ENCODE data around the gene SMIM45.

The SMIM45 gene

DNA sequence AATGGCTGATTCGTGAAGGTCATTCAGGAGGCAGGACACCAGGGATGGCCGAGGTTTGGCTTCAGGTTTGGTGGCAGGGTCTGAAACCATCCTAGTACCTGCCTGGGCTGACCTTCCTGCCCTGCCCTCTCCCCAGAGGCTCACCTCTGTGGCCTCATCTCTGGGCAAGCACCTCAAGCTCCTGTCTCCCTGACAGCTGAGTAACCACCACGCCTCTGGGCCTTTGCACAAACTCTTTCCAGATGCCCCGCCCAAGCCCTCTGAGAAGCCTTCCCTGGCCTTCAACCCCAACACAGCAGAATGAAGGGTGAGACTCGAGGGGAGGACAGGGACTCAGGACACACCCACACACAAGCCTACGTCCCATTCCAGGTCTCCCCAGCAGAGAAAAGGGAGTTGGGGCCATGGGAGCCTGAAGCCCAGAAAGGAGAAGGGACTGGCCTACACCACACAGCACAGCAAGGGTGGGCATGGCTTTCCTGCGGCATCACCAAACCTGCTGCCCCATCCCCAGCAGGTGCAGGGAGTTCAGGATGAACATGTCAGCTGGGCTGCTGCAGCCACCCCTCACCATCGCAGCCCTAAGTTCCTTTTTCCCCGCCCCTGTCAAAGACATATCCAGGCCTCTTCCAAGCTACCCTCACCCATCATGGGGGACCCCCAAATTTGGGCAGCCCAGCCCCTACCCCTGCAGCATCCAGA lies 39.5 kb upstream of the SMIM45 start:
- no peak for ATAC-seq
- Mint-ChIP-seq H3K9me3 (no peaks in the 10 kb centered on the region), H3K4me1 (ENCODE audit: low read depth) (peaks cover 38% of the 10 kb centered on the region), H3K4me3 (peak overlapping the region; percentile 65), H3K36me3 (ENCODE audit: insufficient read depth) (peaks cover under 1% of the 10 kb centered on the region), H3K27me3 (ENCODE audit: low read depth) (peaks cover 45% of the 10 kb centered on the region)
- no peak for DNase-seq

DNA sequence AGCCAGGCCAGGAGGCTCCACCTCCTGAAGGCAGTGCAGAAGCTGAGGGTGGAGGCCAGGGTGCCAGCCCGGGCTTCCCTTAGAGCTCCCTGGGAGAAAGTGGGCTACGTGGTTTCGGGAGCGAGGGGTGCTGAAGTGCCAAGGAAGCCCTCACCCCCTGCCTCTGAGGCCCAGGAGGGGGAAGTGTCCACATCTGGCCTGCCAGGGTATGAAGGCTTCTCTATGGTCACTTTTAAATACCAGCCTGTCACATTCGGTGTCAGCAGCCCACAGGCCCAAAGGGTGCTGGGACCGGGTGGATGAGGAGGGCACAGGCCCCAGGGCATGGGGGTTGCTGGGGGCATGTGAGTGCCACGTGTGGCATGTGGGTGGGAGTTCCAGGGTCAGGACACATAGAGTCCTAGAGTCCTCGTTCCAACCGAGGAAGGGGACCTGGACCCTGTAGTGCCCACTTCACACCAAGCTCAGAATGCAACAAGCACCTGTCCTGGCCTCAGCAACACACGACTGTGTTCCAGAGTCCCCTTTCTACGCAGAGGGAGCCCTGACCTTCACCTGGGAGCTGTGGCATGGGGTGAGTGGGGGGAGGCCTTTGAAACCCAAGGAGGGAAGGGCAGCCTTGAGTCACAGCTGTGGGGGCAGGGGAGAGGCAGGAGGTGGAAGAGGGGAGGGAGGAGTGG lies 38.8 kb upstream of the SMIM45 start:
- Mint-ChIP-seq H3K27me3 (ENCODE audit: low read depth) (peaks cover 45% of the 10 kb centered on the region), H3K4me3 (peak overlapping the region; percentile 65), H3K9me3 (no peaks in the 10 kb centered on the region), H3K4me1 (ENCODE audit: low read depth) (peaks cover 36% of the 10 kb centered on the region), H3K36me3 (ENCODE audit: insufficient read depth) (no peaks in the 10 kb centered on the region)
- ATAC-seq, result no peak
- DNase-seq, result no peak

DNA sequence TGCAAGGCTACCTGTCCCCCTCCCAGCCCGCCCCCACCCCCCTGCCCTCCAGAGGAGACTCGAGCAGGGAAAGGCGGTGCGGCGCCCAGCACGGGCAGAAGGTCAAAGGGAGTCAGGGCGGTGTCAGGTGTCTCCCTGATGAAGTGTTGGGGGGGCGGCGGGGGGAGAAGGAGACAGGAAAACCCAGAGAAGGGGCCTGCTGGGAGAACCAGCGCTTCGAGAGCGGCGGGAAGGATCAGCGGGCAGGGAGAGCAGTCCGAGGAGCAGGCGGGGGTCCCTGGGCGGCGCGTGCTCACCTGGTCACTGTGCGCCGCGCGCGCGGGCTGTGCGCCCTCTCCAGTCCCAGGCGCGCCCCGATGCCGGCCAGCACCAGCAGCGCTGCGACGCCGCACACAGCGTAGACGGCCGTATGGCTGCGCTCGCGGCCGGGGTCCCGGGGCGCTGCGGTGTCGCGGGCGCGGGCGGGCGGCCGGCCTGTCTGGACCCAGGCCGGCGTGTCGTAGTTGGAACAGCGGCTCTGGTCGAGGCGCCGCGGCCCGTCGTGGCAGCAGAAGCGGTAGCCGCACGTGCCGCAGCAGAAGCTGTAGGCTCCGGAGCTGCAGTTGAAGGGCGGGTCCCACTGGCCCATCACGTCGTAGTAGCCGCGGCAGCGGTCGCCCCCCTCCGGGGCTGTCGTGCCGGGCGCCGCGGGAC lies 38.0 kb upstream of the SMIM45 start:
- Mint-ChIP-seq H3K27me3 (ENCODE audit: low read depth) (peaks cover 43% of the 10 kb centered on the region), H3K4me1 (ENCODE audit: low read depth) (peaks cover 32% of the 10 kb centered on the region), H3K36me3 (ENCODE audit: insufficient read depth) (no peaks in the 10 kb centered on the region), H3K9me3 (no peaks in the 10 kb centered on the region), H3K4me3 (no peak overlapping the region)
- no peak for DNase-seq
- ATAC-seq, result peak in 1 of 2 donors; percentile 8

DNA sequence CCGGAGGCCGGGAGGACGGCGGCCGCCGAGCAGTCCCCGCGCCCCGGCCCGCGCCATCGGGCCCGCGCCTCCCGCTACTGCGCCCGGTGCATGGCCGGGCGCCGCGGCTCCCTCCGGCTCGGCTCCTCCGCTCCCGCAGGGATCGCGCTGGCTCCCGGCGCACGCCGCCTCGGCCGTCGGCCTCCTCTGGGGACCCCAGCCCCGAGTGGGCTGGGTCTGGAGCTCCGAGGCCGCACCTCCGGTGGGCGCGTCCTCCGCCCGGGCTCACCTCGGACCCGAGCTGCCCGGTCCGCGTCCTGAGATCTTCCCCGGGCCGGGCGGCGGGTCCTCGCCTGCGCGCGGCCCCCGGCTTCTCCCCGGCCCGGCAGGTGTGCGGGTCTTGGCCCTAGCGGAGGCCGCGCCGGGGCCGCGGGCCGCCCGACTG lies 37.3 kb upstream of the SMIM45 start:
- H3K4me1 Mint-ChIP-seq (ENCODE audit: low read depth), result peaks cover 29% of the 10 kb centered on the region
- no peak for DNase-seq
- no peaks in the 10 kb centered on the region for H3K9me3 Mint-ChIP-seq
- ATAC-seq, result peak; percentile 13 to 18
- H3K27me3 Mint-ChIP-seq (ENCODE audit: low read depth), result peaks cover 40% of the 10 kb centered on the region
- no peak overlapping the region for H3K4me3 Mint-ChIP-seq
- H3K36me3 Mint-ChIP-seq (ENCODE audit: insufficient read depth), result no peaks in the 10 kb centered on the region

DNA sequence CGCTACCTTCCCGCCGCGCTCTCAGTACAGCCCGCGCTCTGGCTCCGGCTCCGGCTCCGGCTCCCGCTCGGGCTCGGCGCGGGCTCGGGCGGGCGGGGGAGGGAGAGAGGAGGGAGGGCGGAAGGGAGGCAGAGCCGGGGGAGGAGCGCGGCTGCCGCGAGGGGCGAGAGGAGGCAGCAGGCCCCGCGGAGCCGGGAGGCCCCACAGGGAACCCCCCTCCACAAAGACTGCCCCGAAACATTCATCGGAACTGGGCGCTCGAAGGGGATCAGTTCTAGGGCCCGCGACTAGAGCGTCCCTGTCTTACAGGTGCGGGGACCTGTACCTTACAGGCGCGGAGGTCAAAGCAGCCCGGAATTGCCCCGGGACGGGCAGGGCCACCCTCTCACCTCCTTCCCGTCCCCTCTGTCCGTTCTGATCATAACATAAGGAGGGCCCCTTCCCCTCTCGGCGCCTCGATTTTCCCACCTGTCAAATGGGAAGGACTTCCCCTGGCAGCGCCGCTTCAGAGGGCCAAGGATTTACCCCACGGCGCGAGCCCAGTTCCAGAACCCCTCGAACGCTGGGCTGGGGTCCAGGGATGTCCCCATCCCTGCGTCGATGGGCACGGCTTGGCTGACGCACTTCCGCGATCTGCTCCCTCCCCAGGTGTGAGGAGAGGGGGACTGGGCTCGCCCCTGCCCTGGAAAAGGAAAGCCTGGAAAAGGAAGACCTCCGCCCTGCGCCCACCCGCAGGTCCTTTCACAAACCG lies 36.7 kb upstream of the SMIM45 start, which contains the start of gene SHISA8:
Gene SHISA8, minus strand, starts transcription at position 40 of the 751 bp plus-strand sequence. CDS start 407 bp downstream, outside the sequence.
- peaks cover 40% of the 10 kb centered on the region for H3K27me3 Mint-ChIP-seq (ENCODE audit: low read depth)
- peak; percentile 53 to 60 for ATAC-seq
- H3K36me3 Mint-ChIP-seq (ENCODE audit: insufficient read depth), result no peaks in the 10 kb centered on the region
- DNase-seq, result peak; percentile 61
- H3K4me1 Mint-ChIP-seq (ENCODE audit: low read depth), result peaks cover 30% of the 10 kb centered on the region
- H3K4me3 Mint-ChIP-seq, result peak within 1 kb of the TSS; percentile 61
- H3K9me3 Mint-ChIP-seq, result no peaks in the 10 kb centered on the region

DNA sequence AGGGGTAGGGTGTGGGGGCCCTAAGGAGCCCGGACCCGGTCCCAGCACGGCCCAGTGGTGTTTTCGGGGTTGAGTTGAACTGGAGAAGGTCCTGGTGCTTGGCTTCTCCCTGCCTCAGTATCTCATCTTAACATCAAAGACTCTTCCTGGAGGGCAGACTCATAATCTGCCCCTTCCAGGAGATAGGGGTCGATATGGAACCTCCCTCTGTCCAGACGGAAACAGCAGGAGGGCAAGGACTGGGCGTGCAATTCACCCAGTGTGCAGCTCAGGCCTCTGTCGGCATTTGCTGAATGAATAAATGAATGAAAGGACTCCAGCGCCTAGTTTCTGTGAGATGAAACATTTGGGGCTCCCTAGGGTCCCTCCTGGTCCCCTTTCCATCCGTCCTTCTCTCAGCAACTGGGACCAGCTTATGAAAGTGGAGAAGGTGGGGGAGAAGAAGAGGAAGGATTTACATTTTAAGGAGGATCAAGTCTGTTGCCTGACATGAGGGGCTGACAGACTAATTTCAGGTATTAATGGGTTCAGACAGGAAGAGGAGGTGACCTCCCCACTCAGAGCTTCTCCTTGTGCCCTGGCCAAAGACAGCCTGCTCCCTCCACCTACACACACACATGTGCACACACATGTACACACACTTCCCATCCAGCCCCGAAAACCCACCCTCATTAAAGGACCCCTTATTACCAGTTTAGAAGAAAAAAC lies 36.0 kb upstream of the SMIM45 start:
- Mint-ChIP-seq H3K4me3 (peak overlapping the region; percentile 26), H3K27me3 (ENCODE audit: low read depth) (peaks cover 40% of the 10 kb centered on the region)
- DNase-seq, result no peak

DNA sequence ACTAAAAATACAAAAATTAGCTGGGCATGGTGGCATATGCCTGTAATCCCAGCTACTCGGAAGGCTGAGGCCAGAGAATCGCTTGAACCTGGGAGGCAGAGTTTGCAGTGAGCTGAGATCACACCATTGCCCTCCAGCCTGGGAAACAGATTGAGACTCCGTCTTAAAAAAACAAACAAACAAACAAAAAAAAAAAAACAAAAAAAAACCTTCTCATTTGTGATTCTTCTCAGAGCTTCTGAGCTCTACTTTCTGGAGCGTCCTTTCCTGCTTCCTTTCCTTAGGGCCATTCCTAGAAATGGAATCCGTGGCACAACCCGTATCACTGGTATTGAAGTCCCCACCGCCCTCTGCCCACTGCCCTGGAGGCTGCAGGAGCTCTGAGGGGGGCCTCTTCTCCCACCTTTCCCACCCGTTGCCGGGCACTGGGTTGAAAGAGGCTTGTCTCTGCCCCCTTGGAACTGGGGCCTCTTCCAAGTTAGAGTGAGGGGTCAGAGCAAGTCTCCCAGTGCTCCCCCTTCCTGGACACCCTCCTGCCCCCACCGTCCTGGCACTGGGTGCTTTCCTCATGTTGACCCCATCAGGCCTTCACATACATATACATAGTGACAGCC lies 35.1 kb upstream of the SMIM45 start:
- no peak for ATAC-seq
- no peaks in the 10 kb centered on the region for H3K9me3 Mint-ChIP-seq
- DNase-seq, result no peak
- H3K4me3 Mint-ChIP-seq, result no peak overlapping the region
- no peaks in the 10 kb centered on the region for H3K36me3 Mint-ChIP-seq (ENCODE audit: insufficient read depth)
- H3K27me3 Mint-ChIP-seq (ENCODE audit: low read depth), result peaks cover 32% of the 10 kb centered on the region
- peaks cover 28% of the 10 kb centered on the region for H3K4me1 Mint-ChIP-seq (ENCODE audit: low read depth)

More for the DNA sequence above, 36.0 kb upstream of the SMIM45 start:
- no peaks in the 10 kb centered on the region for H3K36me3 Mint-ChIP-seq (ENCODE audit: insufficient read depth)
- H3K4me1 Mint-ChIP-seq (ENCODE audit: low read depth), result peaks cover 33% of the 10 kb centered on the region
- ATAC-seq, result no peak
- no peaks in the 10 kb centered on the region for H3K9me3 Mint-ChIP-seq

DNA sequence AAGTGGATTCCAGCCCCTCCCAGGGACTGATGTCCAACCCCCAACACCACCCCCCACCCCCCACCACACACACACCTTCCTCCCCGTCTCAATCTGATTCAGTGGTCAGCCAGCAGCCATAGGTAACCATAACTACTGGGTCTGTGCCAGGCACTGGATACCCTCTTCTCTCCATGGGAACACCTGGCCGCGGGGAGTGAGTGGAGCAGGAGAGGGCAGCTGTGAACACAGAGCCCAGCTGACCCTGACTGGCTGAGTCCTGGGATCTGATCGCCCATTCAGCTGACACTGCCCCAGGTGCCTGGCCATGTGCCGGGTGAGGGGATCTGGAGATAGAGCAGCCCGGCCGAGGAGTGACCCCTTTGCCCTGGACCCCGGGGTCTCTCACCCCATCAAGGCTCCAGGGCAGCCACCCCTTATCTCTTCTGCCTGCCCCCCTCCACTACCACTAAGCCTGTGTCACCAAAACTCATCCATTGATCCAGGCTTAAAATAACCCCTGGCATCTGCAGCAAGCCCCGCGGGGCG lies 34.5 kb upstream of the SMIM45 start:
- H3K9me3 Mint-ChIP-seq, result no peaks in the 10 kb centered on the region
- peaks cover 26% of the 10 kb centered on the region for H3K4me1 Mint-ChIP-seq (ENCODE audit: low read depth)
- peaks cover 27% of the 10 kb centered on the region for H3K27me3 Mint-ChIP-seq (ENCODE audit: low read depth)
- DNase-seq (no peak), ATAC-seq (no peak)
- H3K36me3 Mint-ChIP-seq (ENCODE audit: insufficient read depth), result no peaks in the 10 kb centered on the region
- H3K4me3 Mint-ChIP-seq, result no peak overlapping the region

DNA sequence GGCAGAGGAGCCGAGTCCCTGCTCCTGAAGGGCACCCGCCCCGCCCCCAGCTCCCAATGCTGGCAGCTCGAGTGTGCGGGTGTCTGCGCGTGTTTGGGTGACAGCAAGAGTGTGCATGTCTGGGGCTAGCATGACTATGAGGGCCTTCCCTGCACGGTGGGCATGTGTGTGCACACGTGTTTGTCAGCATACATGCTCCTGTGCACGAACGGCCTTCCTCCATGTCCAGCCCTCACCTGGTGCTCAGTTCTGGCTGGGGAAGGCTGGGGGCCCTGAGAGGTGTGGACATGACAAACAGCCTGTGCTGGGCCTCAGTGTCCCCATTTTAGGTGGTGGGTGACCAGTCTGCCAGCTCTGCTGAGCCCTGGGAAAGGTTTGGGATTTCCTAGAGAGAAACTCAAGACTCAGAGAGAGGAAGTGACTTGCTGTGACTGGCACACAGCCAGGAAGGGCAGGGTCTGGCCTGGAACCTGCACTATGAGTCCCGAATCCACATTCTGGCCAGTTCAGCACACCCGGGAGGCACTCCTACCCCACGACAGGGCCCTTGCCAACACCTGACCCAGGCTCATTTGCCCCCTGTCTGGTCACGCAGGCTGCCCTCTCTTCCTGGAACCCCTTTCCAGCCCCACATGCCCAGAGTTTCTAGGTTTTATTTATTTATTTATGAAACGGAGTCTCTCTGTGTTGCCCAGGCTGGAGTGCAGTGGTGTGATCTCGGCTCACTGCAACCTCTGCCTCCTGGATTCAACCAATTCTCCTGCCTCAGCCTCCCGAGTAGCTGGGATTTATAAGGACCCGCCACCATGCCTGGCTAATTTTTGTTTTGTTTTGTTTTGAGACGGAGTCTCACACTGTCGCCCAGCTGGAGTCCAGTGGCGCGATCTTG lies 33.8 kb upstream of the SMIM45 start:
- H3K9me3 Mint-ChIP-seq, result no peaks in the 10 kb centered on the region
- ATAC-seq, result no peak
- H3K27me3 Mint-ChIP-seq (ENCODE audit: low read depth), result peaks cover 20% of the 10 kb centered on the region
- peaks cover 24% of the 10 kb centered on the region for H3K4me1 Mint-ChIP-seq (ENCODE audit: low read depth)
- DNase-seq, result no peak
- H3K36me3 Mint-ChIP-seq (ENCODE audit: insufficient read depth), result no peaks in the 10 kb centered on the region
- H3K4me3 Mint-ChIP-seq, result peak overlapping the region; percentile 56

DNA sequence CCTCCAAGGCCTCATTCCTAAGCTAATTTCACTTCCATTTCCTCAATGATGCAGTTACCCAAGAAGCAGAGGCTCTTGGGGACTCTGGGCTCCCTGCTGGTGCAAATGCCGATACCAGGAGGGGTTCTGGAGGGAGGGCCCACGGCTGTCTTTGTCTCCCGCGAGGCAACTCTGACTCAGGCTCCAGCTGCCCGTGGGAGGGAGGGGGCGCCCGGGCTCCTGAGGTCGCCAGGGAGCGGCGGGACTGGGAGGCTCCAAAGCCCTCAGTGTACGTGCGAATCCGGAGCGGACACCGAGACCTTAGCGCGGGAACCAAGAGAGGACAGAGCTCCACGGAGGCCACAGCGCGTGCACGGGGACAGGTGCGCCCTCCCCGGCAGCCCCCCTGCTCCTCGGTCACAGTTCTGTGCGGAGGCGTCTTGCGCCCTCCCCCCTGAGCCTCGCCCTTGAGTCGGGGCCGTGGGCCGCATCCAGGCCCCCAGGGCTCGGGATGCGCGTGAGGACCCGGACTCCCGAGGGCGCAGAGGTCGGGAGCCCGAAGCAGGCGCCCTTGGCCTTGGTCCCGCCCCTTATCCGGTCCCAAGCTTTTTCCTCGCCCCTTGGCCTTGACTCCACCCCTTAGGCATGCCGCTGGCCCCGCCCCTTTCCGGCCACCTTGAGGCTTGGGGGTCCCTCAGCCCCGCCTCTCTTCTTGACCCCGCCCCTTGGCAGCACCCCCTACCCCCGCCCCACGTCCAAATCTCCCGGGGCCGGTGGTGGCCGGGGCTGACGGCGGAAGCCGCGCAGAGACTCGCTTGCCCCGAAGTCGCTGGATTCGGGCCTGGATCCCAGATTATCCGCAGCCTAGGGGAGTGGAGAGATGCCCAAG lies 32.4 kb upstream of the SMIM45 start:
- Mint-ChIP-seq H3K9me3 (no peaks in the 10 kb centered on the region), H3K4me1 (ENCODE audit: low read depth) (peaks cover 24% of the 10 kb centered on the region), H3K36me3 (ENCODE audit: insufficient read depth) (no peaks in the 10 kb centered on the region), H3K4me3 (peak overlapping the region; percentile 65), H3K27me3 (ENCODE audit: low read depth) (peaks cover 16% of the 10 kb centered on the region)
- ATAC-seq (peak; percentile 31 to 37), DNase-seq (peak; percentile 59)

DNA sequence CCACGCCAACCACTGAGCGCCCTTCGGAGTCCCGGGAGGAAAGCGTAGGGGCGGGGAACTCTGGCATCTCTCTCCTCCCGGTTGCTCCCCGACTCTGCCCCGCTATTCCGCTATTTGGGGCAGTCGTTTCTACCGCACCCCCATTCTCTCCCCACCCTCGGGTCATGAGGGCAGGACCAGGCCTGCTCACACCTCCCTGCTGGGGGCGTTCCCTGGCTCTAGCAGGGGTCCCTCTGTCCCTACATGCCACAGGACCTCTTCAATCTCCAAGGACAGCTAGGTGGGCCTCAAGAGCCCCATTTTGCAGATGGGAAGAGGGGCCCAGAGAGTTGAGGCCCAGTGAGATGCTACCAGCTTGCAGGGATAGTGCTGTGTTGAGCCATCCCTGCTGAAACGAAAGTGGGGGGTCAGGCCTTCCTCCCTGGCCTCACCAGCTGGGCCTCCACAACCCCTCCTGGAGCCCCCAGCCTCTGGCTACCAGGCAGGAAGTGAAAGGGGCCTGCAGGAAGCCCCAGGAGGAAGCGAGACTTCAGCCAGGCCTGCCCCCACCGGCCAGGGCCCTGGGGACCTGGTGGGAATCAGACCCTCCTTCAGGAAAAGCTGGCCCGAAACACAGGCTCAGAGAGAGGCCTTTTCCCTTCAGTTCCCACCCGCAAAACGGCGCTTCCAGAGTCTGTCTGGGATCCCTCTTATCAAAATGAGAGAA lies 31.5 kb upstream of the SMIM45 start:
- Mint-ChIP-seq H3K4me1 (ENCODE audit: low read depth) (peaks cover 26% of the 10 kb centered on the region), H3K27me3 (ENCODE audit: low read depth) (peaks cover 15% of the 10 kb centered on the region), H3K4me3 (peak overlapping the region; percentile 49), H3K36me3 (ENCODE audit: insufficient read depth) (peaks cover 2% of the 10 kb centered on the region), H3K9me3 (no peaks in the 10 kb centered on the region)
- ATAC-seq, result no peak
- DNase-seq, result no peak

Measured in activated T-cell treated with anti-CD3 and anti-CD28 coated beads, Interleukin-2, amount 50 U/mL, for 4 hours (primary cell).